Measurements from ENCODE around the gene NMRK2. TPM values are rescaled to one million over a fixed set of nuclear protein-coding genes. Genes with fewer than 3 reads are reported as not detected.

Gene NMRK2
- total RNA-seq, 1 experiment from 2014 or later = not detected

DNA sequence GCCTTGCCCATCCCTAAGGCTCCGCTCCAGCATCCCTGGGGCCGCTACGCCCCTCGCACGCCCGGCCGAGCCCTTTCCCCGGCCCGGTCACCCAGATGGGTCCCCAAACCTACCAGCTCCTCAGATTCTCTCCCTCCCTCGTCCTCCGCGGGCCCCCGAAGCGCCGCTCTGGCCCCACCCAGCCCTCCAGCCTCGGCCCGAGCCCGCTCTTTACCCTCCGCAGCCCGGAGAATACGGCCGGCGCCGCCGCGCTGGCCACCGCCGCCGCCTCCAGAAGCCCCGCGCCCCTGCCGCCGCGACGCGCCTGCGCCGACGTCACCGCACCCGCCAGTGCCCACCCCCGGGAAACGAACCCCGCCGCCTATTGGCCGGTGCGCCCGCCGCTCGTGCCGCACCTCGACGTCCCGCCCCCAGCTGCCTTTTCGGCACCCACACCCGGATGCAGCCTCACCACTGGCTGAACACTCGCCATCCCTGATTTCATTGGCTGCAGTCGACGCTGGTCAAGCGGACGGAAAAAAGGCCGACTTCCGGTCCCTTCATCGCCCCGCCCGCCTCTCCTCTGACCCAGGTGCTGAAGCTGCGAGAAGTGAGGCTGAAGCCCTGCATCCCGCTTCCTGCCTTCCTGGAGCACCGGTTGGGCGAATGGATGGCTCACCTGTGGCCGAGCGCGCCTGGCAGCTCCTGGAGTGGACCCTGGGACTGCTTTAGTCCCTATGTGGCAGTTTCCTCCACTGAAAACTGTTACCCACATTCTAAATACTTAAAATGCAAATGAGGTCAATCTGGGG, 38.1 kb downstream of the NMRK2 start, which contains the start of gene DAPK3:
Gene DAPK3 (minus strand): TSS at position 292 of the 791 bp plus-strand sequence. CDS start 1,364 bp downstream, outside the sequence.
- DNase-seq = peak; percentile 95
- no peak for TF ChIP-seq CTCF (IDR thresholded peaks at IDR 0.05; ENCODE audit: unreplicated experiment)
- Mint-ChIP-seq H3K4me3 (ENCODE audit: low read depth, unreplicated experiment) (peak within 1 kb of the TSS; percentile 78), H3K27ac (ENCODE audit: unreplicated experiment) (peak within 1 kb of the TSS; percentile 72), H3K36me3 (ENCODE audit: insufficient read depth, unreplicated experiment) (peaks cover 68% of the 10 kb centered on the region), H3K9me3 (ENCODE audit: low read depth, unreplicated experiment) (no peaks in the 10 kb centered on the region), H3K4me1 (ENCODE audit: low read depth, unreplicated experiment) (peaks cover 14% of the 10 kb centered on the region), H3K27me3 (ENCODE audit: unreplicated experiment) (no peaks in the 10 kb centered on the region)
- CTCF ChIA-PET = interaction anchor here (1.0 to 1.2 kb wide), 2 partner anchors 17 to 118 kb away, joined by 3 to 6 read pairs; no protein-coding TSS in a partner anchor
- intact Hi-C loops (cut with micrococcal nuclease; ENCODE audit: unreplicated experiment) = no loop called here
- no TSS peak for BruUV-seq (replicated peaks)

GRCh38 chr19:3975144-3975543, 42.3 kb downstream of the NMRK2 start:
- DNase-seq = no peak
- BruUV-seq (replicated peaks) = no TSS peak
- Mint-ChIP-seq H3K4me1 (ENCODE audit: low read depth, unreplicated experiment) (peaks cover 3% of the 10 kb centered on the region), H3K27me3 (ENCODE audit: unreplicated experiment) (no peaks in the 10 kb centered on the region), H3K9me3 (ENCODE audit: low read depth, unreplicated experiment) (no peaks in the 10 kb centered on the region), H3K27ac (ENCODE audit: unreplicated experiment) (no peak overlapping the region), H3K36me3 (ENCODE audit: insufficient read depth, unreplicated experiment) (peaks cover 77% of the 10 kb centered on the region), H3K4me3 (ENCODE audit: low read depth, unreplicated experiment) (no peak overlapping the region)
- intact Hi-C loops (cut with micrococcal nuclease; ENCODE audit: unreplicated experiment) = no loop called here
- CTCF ChIA-PET = interaction anchor here (1.4 kb wide), 1 partner anchor 13 kb away, joined by 4 read pairs; no protein-coding TSS in a partner anchor
- no peak for TF ChIP-seq CTCF (IDR thresholded peaks at IDR 0.05; ENCODE audit: unreplicated experiment)

DNA sequence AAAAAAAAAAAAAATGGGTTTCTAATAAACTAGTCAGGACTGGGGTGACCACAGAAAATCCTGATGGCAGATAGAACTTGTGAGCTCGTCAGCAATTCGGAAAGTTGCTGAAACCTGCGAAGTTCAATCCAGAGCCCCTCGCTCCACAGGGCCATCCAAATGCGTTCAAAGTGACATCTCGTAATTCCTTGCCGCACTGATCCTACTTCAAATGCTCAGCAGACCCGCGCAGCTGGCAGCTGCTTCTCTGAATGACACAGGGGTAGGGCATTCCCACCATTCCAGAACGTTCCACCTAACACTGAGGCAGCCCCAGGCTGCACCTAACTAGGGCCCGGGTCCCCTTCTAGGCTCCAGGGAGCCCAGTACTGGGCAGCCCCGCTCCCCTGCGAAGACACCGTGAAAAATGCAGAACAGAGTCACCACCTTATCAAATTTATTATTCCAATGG, 42.8 kb downstream of the NMRK2 start:
- H3K9me3 Mint-ChIP-seq (ENCODE audit: low read depth, unreplicated experiment) = no peaks in the 10 kb centered on the region
- H3K4me3 Mint-ChIP-seq (ENCODE audit: low read depth, unreplicated experiment) = no peak overlapping the region
- H3K27ac Mint-ChIP-seq (ENCODE audit: unreplicated experiment) = no peak overlapping the region
- no peak for DNase-seq
- CTCF ChIA-PET = interaction anchor here (1.4 kb wide), 1 partner anchor 12 kb away, joined by 4 read pairs; no protein-coding TSS in a partner anchor
- no peak for TF ChIP-seq CTCF (IDR thresholded peaks at IDR 0.05; ENCODE audit: unreplicated experiment)
- H3K4me1 Mint-ChIP-seq (ENCODE audit: low read depth, unreplicated experiment) = no peaks in the 10 kb centered on the region
- no peaks in the 10 kb centered on the region for H3K27me3 Mint-ChIP-seq (ENCODE audit: unreplicated experiment)
- H3K36me3 Mint-ChIP-seq (ENCODE audit: insufficient read depth, unreplicated experiment) = peaks cover 73% of the 10 kb centered on the region
- intact Hi-C loops (cut with micrococcal nuclease; ENCODE audit: unreplicated experiment) = no loop called here
- no TSS peak for BruUV-seq (replicated peaks)

GRCh38 chr19:3976495-3977241, 43.8 kb downstream of the NMRK2 start:
- DNase-seq = peak; percentile 54
- no peak overlapping the region for H3K4me3 Mint-ChIP-seq (ENCODE audit: low read depth, unreplicated experiment)

More at GRCh38 chr19:3976495-3977241, 43.8 kb downstream of the NMRK2 start:
- TSS peak; percentile 13 for BruUV-seq (replicated peaks)
- CTCF ChIA-PET = interaction anchor here (1.0 kb wide), 1 partner anchor 11 kb away, joined by 3 read pairs; no protein-coding TSS in a partner anchor
- intact Hi-C loops (cut with micrococcal nuclease; ENCODE audit: unreplicated experiment) = no loop called here
- Mint-ChIP-seq H3K4me1 (ENCODE audit: low read depth, unreplicated experiment) (no peaks in the 10 kb centered on the region), H3K9me3 (ENCODE audit: low read depth, unreplicated experiment) (no peaks in the 10 kb centered on the region), H3K27ac (ENCODE audit: unreplicated experiment) (no peak overlapping the region), H3K27me3 (ENCODE audit: unreplicated experiment) (no peaks in the 10 kb centered on the region), H3K36me3 (ENCODE audit: insufficient read depth, unreplicated experiment) (peaks cover 73% of the 10 kb centered on the region)
- TF ChIP-seq CTCF (IDR thresholded peaks at IDR 0.05; ENCODE audit: unreplicated experiment) = no peak

All from Calu3 (cell line).